GM12878 (cell line): Measurements from ENCODE around the gene RRP36. TPM values are rescaled to one million over a fixed set of nuclear protein-coding genes. Genes with fewer than 3 reads are reported as not detected.
A peak's percentile ranks its signal among the peaks of the same experiment; 100 is the strongest.

Experiments
- ATAC-seq: fragments of 200-7000 bp; cut with Tn5 transposase; 3 replicates; pipeline ENCODE4 v1.9.1; 2020; ENCODE audit warnings: mild to moderate bottlenecking, moderate library complexity
- BruUV-seq: library from RNA; stranded (reverse); fragments of 400-500 nt; replicated peaks from 2 replicates; lab custom pipeline; 2021; lab: Mats Ljungman, UMichigan
- CTCF ChIA-PET: fragments of 300-600 bp; sonication (Branson Sonifier 250); formaldehyde crosslinking; extraction: SDS; loops from one replicate; lab custom pipeline; 2021; ENCODE audit warnings: inconsistent platforms; lab: Yijun Ruan, JAX
- POLR2A ChIA-PET: fragments of 350-600 bp; formaldehyde crosslinking; extraction: SDS; loops from one replicate; lab custom pipeline; 2021; ENCODE audit warnings: inconsistent platforms; lab: Charles Lee
- RAD21 ChIA-PET: fragments of 300-600 bp; sonication (Branson Sonifier 250); formaldehyde crosslinking; loops from one replicate; lab custom pipeline; 2023; ENCODE audit warnings: antibody characterized with exemption; ENCODE audit not compliant: unreplicated experiment; lab: Charles Lee
- SMC1A ChIA-PET: fragments of 300-600 bp; sonication (Branson Sonifier 250); formaldehyde crosslinking; loops from one replicate; lab custom pipeline; 2023; ENCODE audit not compliant: unreplicated experiment, uncharacterized antibody; lab: Charles Lee
- DNase-seq: peaks from one replicate; pipeline ENCODE4 v3.0.0-alpha.2; 2011; ENCODE audit warnings: low read depth, low spot score
- FAIRE-seq: peaks from 3 replicates; lab custom pipeline; 2011; peaks lifted over from hg19 to GRCh38; lab: Jason Lieb, UNC
- H2AFZ ChIP-seq: 2 replicates; pipeline ENCODE4 v1.6.0; 2011; ENCODE audit warnings: low read depth, low read length, control low read depth; ENCODE audit not compliant: control insufficient read depth
- H3K27ac ChIP-seq: 2 replicates; pipeline ENCODE4 v1.5.1; 2011; ENCODE audit warnings: control low read depth; ENCODE audit not compliant: control insufficient read depth, insufficient read depth
- H3K27me3 ChIP-seq, 2 experiments: replicated peaks in 1 of 2; 2 replicates each; pipeline versions ENCODE4 v1.6.0 to v1.6.1; 2011; ENCODE audit warnings: low read length in 1 of 2; ENCODE audit not compliant: control insufficient read depth in 2 of 2, insufficient read depth in 2 of 2
- H3K36me3 ChIP-seq, 2 experiments: 2 replicates each; pipeline ENCODE4 v1.5.1; 2011; ENCODE audit warnings: low read length in 1 of 2; ENCODE audit not compliant: control insufficient read depth in 2 of 2, insufficient read depth in 2 of 2
- H3K4me1 ChIP-seq: 2 replicates; pipeline ENCODE4 v1.6.1; 2011; ENCODE audit warnings: mild to moderate bottlenecking, low read length, moderate library complexity, mixed read lengths; ENCODE audit not compliant: control insufficient read depth, insufficient read depth
- H3K4me2 ChIP-seq: 2 replicates; pipeline ENCODE4 v1.6.0; 2011; ENCODE audit warnings: control low read depth; ENCODE audit not compliant: control insufficient read depth, insufficient read depth
- H3K4me3 ChIP-seq: fragments of 200-600 bp; sonication (generic); 2 replicates; pipeline ENCODE4 v1.5.1; 2016
- H3K79me2 ChIP-seq: 2 replicates; pipeline ENCODE4 v1.6.0; 2011; ENCODE audit warnings: low read length; ENCODE audit not compliant: control insufficient read depth, insufficient read depth
- H3K9ac ChIP-seq: 2 replicates; pipeline ENCODE4 v1.8.0; 2011; ENCODE audit warnings: low read length, control low read depth, mixed read lengths; ENCODE audit not compliant: control insufficient read depth, insufficient read depth
- H3K9me3 ChIP-seq: replicated peaks from 3 replicates; pipeline ENCODE4 v1.5.1; 2011; ENCODE audit warnings: mild to moderate bottlenecking, low read length; ENCODE audit not compliant: control insufficient read depth, insufficient read depth
- H4K20me1 ChIP-seq: 2 replicates; pipeline ENCODE4 v1.6.0; 2011; ENCODE audit not compliant: control insufficient read depth, insufficient read depth
- EP300 ChIP-seq, 2 experiments: fragments of 150-350 bp in 1 of 2; IDR thresholded peaks; 2 replicates each; pipeline ENCODE4 v1.6.1; 2011 to 2012; ENCODE audit warnings: low read depth in 2 of 2, low read length in 2 of 2, borderline replicate concordance in 1 of 2, improper control_type of control experiment in 1 of 2, inconsistent platforms in 1 of 2; ENCODE audit not compliant: control insufficient read depth in 1 of 2
- IKZF1 ChIP-seq: fragments of 450-650 bp; conservative IDR thresholded peaks from 2 replicates; pipeline ENCODE4 v1.6.1; 2017; ENCODE audit warnings: antibody characterized with exemption, mild to moderate bottlenecking
- KLF5 ChIP-seq: fragments of 450-650 bp; IDR thresholded peaks from 2 replicates; pipeline ENCODE4 v1.6.1; 2014; ENCODE audit warnings: mild to moderate bottlenecking; ENCODE audit not compliant: partially characterized antibody
- MAX ChIP-seq: IDR thresholded peaks from 2 replicates; pipeline ENCODE4 v1.6.1; 2012; ENCODE audit warnings: low read depth, low read length, improper control_type of control experiment
- PAX8 ChIP-seq: fragments of 450-650 bp; IDR thresholded peaks from 2 replicates; pipeline ENCODE4 v1.6.1; 2017; ENCODE audit warnings: mild to moderate bottlenecking, moderate library complexity
- RB1 ChIP-seq: fragments of 450-650 bp; formaldehyde crosslinking; IDR thresholded peaks from 2 replicates; pipeline ENCODE4 v1.6.1; 2017; ENCODE audit warnings: mild to moderate bottlenecking, borderline replicate concordance
- TAF1 ChIP-seq: IDR thresholded peaks from 2 replicates; pipeline ENCODE4 v1.6.1; 2011; ENCODE audit warnings: mild to moderate bottlenecking, low read depth, low read length, borderline replicate concordance
- WGBS: methylation state at CpG from one replicate; pipeline ENCODE4 v1.1.6; 2016; ENCODE audit warnings: low lambda C conversion rate; ENCODE audit not compliant: insufficient replicate concordance, insufficient coverage; ENCODE audit errors: missing lambda C conversion rate; 5-methylcytosine and 5-hydroxymethylcytosine counted together
- in situ Hi-C: fragments of 300-500 bp; cut with MboI; formaldehyde crosslinking; loops from 9 replicates; pipeline ENCODE4 v1.14.3; 2018; ENCODE audit warnings: mixed read lengths
- intact Hi-C: fragments of 100-400 bp; cut with micrococcal nuclease; formaldehyde crosslinking; loops from one replicate; pipeline ENCODE4 v1.14.2; 2022; ENCODE audit not compliant: unreplicated experiment
- polyA plus RNA-seq, 11 experiments: library from polyadenylated mRNA; depleted of rRNA in 4 of 11; unstranded in 6 of 11; stranded (reverse) in 5 of 11; fragments of >200 nt; fragmentation: Nextera tagmentation in 4 of 11; fragmentation: Illumina TruSeq in 1 of 11; extraction: Ambion mirVana in 4 of 11; extraction: Trizol in 1 of 11; gene quantifications; 1 replicate in 1 of 11; 2 replicates in 10 of 11; pipeline versions ENCODE4 v1.2.1 to v1.2.3, GENCODE V29; 2011 to 2016; ENCODE audit warnings: inconsistent platforms in 2 of 11, missing spikeins in 2 of 11, low read depth in 1 of 11
- total RNA-seq, 4 experiments: library from RNA; depleted of rRNA in 3 of 4; stranded (reverse); fragments of >200 nt in 3 of 4; fragmentation: Illumina TruSeq in 1 of 4; extraction: Trizol in 1 of 4; gene quantifications; 2 replicates each; pipeline versions ENCODE4 v1.2.1 to v1.2.3, GENCODE V29; 2013 to 2021
- TF ChIP-seq, protein P1 (sequence below): fragments of 150-350 bp; IDR thresholded peaks from 2 replicates; pipeline ENCODE4 v1.6.1; 2016; ENCODE audit warnings: low read depth, low read length
- TF ChIP-seq, protein P2 (sequence below): fragments of 150-350 bp; IDR thresholded peaks from 2 replicates; pipeline ENCODE4 v1.6.1; 2014; ENCODE audit warnings: mild to moderate bottlenecking, low read depth, low read length

The RRP36 gene
- total and polyA plus RNA-seq, 10 of the 15 experiments (the other 5 are each of a cell fraction or from before 2014, with no cell fraction given), result 17.6 to 101 (median 69.7) TPM

GRCh38 chr6:43020847-43021246 is 576 bp upstream of the RRP36 start:
- ChIA-PET RAD21 (interaction anchor here (0.8 to 2.0 kb wide), 2 partner anchors 40 to 41 kb away, joined by 4 to 5 read pairs; partner anchors contain the start of gene PEX6), POLR2A (interaction anchor here (0.7 to 2.0 kb wide), 6 partner anchors 9 to 88 kb away, joined by 3 to 6 read pairs (median 4); partner anchors contain the start of genes CUL7 and PPP2R5D), CTCF (interaction anchor here (0.6 to 1.7 kb wide), 4 partner anchors 38 to 349 kb away, joined by 3 to 7 read pairs (median 3); no protein-coding TSS in a partner anchor), SMC1A (interaction anchor here (1.0 to 2.0 kb wide), 3 partner anchors 8 to 119 kb away, joined by 3 to 5 read pairs (median 3); partner anchors contain the start of gene CUL7)
- peaks cover 4 to 10% of the 10 kb centered on the region in 2 experiments for H3K36me3 ChIP-seq
- ATAC-seq (no peak; the same call in 2 of the 3 replicates), DNase-seq (no peak), FAIRE-seq (no peak)
- peaks cover 3% of the 10 kb centered on the region; the same call in 1 of the 2 replicates for H4K20me1 ChIP-seq
- intact Hi-C loops (no loop called here), in situ Hi-C loops (no loop called here)
- TSS peak; percentile 95 for BruUV-seq
- WGBS, result 69% methylated on average over 5 of the region's 5 CpGs
- H3K27ac ChIP-seq, result peak overlapping the region; percentile 77
- H3K4me3 ChIP-seq, result peak overlapping the region; percentile 100; the same call in 1 of the 2 replicates
- no peaks in the 10 kb centered on the region for H3K27me3 ChIP-seq
- H2AFZ ChIP-seq, result peak overlapping the region; percentile 70
- H3K4me2 ChIP-seq, result peak overlapping the region; percentile 85
- TF ChIP-seq RB1 (no peak), KLF5 (no peak), PAX8 (no peak), EP300 (IDR thresholded peaks at IDR 0.05; ENCODE audit: borderline replicate concordance in 1 of 2, control insufficient read depth in 1 of 2, low read depth in 2 of 2, low read length in 2 of 2) (no peak), MAX (no peak), IKZF1 (no peak), TAF1 (no peak)
- TF ChIP-seq, protein P1, sequence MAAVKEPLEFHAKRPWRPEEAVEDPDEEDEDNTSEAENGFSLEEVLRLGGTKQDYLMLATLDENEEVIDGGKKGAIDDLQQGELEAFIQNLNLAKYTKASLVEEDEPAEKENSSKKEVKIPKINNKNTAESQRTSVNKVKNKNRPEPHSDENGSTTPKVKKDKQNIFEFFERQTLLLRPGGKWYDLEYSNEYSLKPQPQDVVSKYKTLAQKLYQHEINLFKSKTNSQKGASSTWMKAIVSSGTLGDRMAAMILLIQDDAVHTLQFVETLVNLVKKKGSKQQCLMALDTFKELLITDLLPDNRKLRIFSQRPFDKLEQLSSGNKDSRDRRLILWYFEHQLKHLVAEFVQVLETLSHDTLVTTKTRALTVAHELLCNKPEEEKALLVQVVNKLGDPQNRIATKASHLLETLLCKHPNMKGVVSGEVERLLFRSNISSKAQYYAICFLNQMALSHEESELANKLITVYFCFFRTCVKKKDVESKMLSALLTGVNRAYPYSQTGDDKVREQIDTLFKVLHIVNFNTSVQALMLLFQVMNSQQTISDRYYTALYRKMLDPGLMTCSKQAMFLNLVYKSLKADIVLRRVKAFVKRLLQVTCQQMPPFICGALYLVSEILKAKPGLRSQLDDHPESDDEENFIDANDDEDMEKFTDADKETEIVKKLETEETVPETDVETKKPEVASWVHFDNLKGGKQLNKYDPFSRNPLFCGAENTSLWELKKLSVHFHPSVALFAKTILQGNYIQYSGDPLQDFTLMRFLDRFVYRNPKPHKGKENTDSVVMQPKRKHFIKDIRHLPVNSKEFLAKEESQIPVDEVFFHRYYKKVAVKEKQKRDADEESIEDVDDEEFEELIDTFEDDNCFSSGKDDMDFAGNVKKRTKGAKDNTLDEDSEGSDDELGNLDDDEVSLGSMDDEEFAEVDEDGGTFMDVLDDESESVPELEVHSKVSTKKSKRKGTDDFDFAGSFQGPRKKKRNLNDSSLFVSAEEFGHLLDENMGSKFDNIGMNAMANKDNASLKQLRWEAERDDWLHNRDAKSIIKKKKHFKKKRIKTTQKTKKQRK, result no peak
- TF ChIP-seq, protein P2, sequence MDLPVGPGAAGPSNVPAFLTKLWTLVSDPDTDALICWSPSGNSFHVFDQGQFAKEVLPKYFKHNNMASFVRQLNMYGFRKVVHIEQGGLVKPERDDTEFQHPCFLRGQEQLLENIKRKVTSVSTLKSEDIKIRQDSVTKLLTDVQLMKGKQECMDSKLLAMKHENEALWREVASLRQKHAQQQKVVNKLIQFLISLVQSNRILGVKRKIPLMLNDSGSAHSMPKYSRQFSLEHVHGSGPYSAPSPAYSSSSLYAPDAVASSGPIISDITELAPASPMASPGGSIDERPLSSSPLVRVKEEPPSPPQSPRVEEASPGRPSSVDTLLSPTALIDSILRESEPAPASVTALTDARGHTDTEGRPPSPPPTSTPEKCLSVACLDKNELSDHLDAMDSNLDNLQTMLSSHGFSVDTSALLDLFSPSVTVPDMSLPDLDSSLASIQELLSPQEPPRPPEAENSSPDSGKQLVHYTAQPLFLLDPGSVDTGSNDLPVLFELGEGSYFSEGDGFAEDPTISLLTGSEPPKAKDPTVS, result no peak
- TF ChIP-seq, all 136 proteins: peak for 0
- Histone ChIP-seq H3K9ac (peak overlapping the region; percentile 80), H3K9me3 (no peaks in the 10 kb centered on the region), H3K4me1 (peaks cover 16% of the 10 kb centered on the region), H3K79me2 (peaks cover 23% of the 10 kb centered on the region)
